Stomach (tissue), 9 donors: ENCODE results near the gene TMEM198. TPM values are rescaled to one million over a fixed set of nuclear protein-coding genes. Genes with fewer than 3 reads are reported as not detected.
A peak's percentile ranks its signal among the peaks of the same experiment; 100 is the strongest.

Source experiments
- DNase-seq, 2 donors: peaks; one replicate each; pipeline versions ENCODE4 v3.0.0 to v3.0.0-alpha.2; 2013 to 2019
- H3K27ac ChIP-seq, 5 donors: fragments of 200-600 bp in 4 of 5; sonication (generic) in 4 of 5; one replicate each; pipeline ENCODE4 v1.5.1; 2013 to 2019; ENCODE audit warnings: mild to moderate bottlenecking in 1 of 5, moderate library complexity in 1 of 5
- H3K27me3 ChIP-seq, 3 donors: fragments of 200-600 bp; sonication (generic); one replicate each; pipeline ENCODE4 v1.5.1; 2017 to 2019; ENCODE audit warnings: mixed run types in 1 of 3
- H3K36me3 ChIP-seq, 4 donors: fragments of 200-600 bp; sonication (generic); 1 replicate in 3 of 4; 2 replicates in 1 of 4; pipeline ENCODE4 v1.5.1; 2016 to 2019
- H3K4me1 ChIP-seq, 4 donors: fragments of 200-600 bp; sonication (generic); one replicate each; pipeline ENCODE4 v1.5.1; 2016 to 2019
- H3K4me3 ChIP-seq, 4 donors: fragments of 200-600 bp; sonication (generic) in 3 of 4; one replicate each; pipeline ENCODE4 v1.5.1; 2016 to 2019; ENCODE audit warnings: mild to moderate bottlenecking in 1 of 4
- H3K9me3 ChIP-seq, 4 donors: fragments of 200-600 bp; sonication (generic); one replicate each; pipeline ENCODE4 v1.5.1; 2016 to 2019
- CTCF ChIP-seq, 7 experiments: fragments of 450-650 bp in 4 of 7; fragments of 200-600 bp in 3 of 7; sonication (generic) in 3 of 7; IDR thresholded peaks; one replicate each; pipeline ENCODE4 v1.5.1; 2016 to 2019; ENCODE audit warnings: antibody characterized with exemption in 7 of 7, control low read depth in 2 of 7, mild to moderate bottlenecking in 1 of 7
- EP300 ChIP-seq: sonication (generic); formaldehyde crosslinking; IDR thresholded peaks from one replicate; pipeline ENCODE4 v1.6.1; 2017; ENCODE audit warnings: antibody characterized with exemption
- POLR2A ChIP-seq, 4 donors: fragments of 450-650 bp; IDR thresholded peaks; one replicate each; pipeline ENCODE4 v1.6.1; 2016; ENCODE audit warnings: antibody characterized with exemption in 4 of 4, control low read depth in 2 of 4, mild to moderate bottlenecking in 1 of 4, moderate library complexity in 1 of 4
- POLR2AphosphoS5 ChIP-seq, 3 donors: sonication (generic); formaldehyde crosslinking; IDR thresholded peaks; one replicate each; pipeline ENCODE4 v1.6.1; 2016; ENCODE audit warnings: antibody characterized with exemption in 3 of 3
- WGBS, 5 donors: extraction: QIAGEN DNeasy Blood & Tissue Kit in 3 of 5; methylation state at CpG; one replicate each; pipeline versions ENCODE4 v1.1.5 to v1.1.7; 2013 to 2018; 5-methylcytosine and 5-hydroxymethylcytosine counted together
- intact Hi-C: fragments of 100-400 bp; cut with DNase I; formaldehyde crosslinking; loops from one replicate; pipeline ENCODE4 v1.15.1; 2023; ENCODE audit warnings: low total_unique reads
- polyA plus RNA-seq, 3 donors: library from polyadenylated mRNA; stranded (reverse); fragments of 200-250 nt; gene quantifications; one replicate each; pipeline ENCODE4 v1.2.3, GENCODE V29; 2013
- total RNA-seq, 5 donors: library from RNA; depleted of rRNA; stranded (reverse); fragments of >200 nt; gene quantifications; one replicate each; pipeline versions ENCODE4 v1.1.0 to v1.2.3, GENCODE V29; 2014 to 2016
- donor health status: healthy with polysubstance abuse.
- donor health status: Bipolar disorder and iron deficiency.
- donor health status: healthy.

TMEM198 gene
- total and polyA plus RNA-seq, 8 donors: 0.92 to 7.5 (median 2.4) TPM; not detected in 2

GRCh38 chr2:219536967-219537366 is 6.9 kb upstream of the TMEM198 start:
- Histone ChIP-seq H3K36me3 (peaks cover 19 to 34% (median 30%) of the 10 kb centered on the region in 4 donors), H3K4me3 (no peak overlapping the region), H3K9me3 (no peaks in the 10 kb centered on the region), H3K4me1 (peaks cover 8 to 32% (median 21%) of the 10 kb centered on the region in 4 donors), H3K27me3 (peaks cover 0 to 16% (median 0%) of the 10 kb centered on the region in 3 donors), H3K27ac (no peak overlapping the region)
- no peak for TF ChIP-seq POLR2AphosphoS5 (IDR thresholded peaks at IDR 0.05)
- TF ChIP-seq EP300: no peak
- TF ChIP-seq POLR2A (IDR thresholded peaks at IDR 0.05): no peak
- no peak for TF ChIP-seq CTCF (IDR thresholded peaks at IDR 0.05)
- no peak for DNase-seq
- intact Hi-C loops: loop anchor here (10.0 kb wide), 1 partner anchor 132 kb away; no protein-coding TSS in a partner anchor
- WGBS, 5 donors: 43 to 66% (median 55%) methylated on average over 3 to 9 of the region's 9 CpGs

- peak in 1 of 2 donors; percentile 73 for DNase-seq
- intact Hi-C loops: loop anchor here (10.0 kb wide), 1 partner anchor 133 kb away; no protein-coding TSS in a partner anchor
- Histone ChIP-seq H3K4me3 (no peak overlapping the region), H3K27me3 (peaks cover 0 to 16% (median 0%) of the 10 kb centered on the region in 3 donors), H3K4me1 (peaks cover 16 to 41% (median 30%) of the 10 kb centered on the region in 4 donors), H3K36me3 (peaks cover 19 to 34% (median 30%) of the 10 kb centered on the region in 4 donors), H3K9me3 (no peaks in the 10 kb centered on the region), H3K27ac (no peak overlapping the region)
- WGBS, 5 donors: 29 to 47% (median 36%) methylated on average over 9 to 14 of the region's 15 CpGs
- no peak for TF ChIP-seq CTCF (IDR thresholded peaks at IDR 0.05)
- no peak for TF ChIP-seq POLR2AphosphoS5 (IDR thresholded peaks at IDR 0.05)
- TF ChIP-seq EP300: no peak
- no peak for TF ChIP-seq POLR2A (IDR thresholded peaks at IDR 0.05)
These were observed 6.0 kb upstream of the TMEM198 start for GRCh38 chr2:219537657-219538488.

- peak in 1 of 2 donors; percentile 83 for DNase-seq
- Histone ChIP-seq H3K27me3 (peaks cover 0 to 18% (median 0%) of the 10 kb centered on the region in 3 donors), H3K36me3 (peaks cover 19 to 34% (median 30%) of the 10 kb centered on the region in 4 donors), H3K27ac (no peak overlapping the region), H3K4me3 (no peak overlapping the region), H3K4me1 (peaks cover 16 to 46% (median 34%) of the 10 kb centered on the region in 4 donors), H3K9me3 (no peaks in the 10 kb centered on the region)
- TF ChIP-seq POLR2A (IDR thresholded peaks at IDR 0.05) (no peak), POLR2AphosphoS5 (IDR thresholded peaks at IDR 0.05) (no peak), EP300 (no peak), CTCF (IDR thresholded peaks at IDR 0.05) (no peak)
- intact Hi-C loops: loop anchor here (10.0 kb wide), 1 partner anchor 134 kb away; no protein-coding TSS in a partner anchor
- WGBS, 5 donors: 46 to 66% (median 58%) methylated on average over 6 of the region's 6 CpGs
These were observed 5.3 kb upstream of the TMEM198 start for GRCh38 chr2:219538504-219538951.

- H3K4me3 ChIP-seq: no peak overlapping the region
- H3K36me3 ChIP-seq: peaks cover 19 to 34% (median 30%) of the 10 kb centered on the region in 4 donors
- 73 to 88% (median 86%) methylated on average over 16 to 32 of the region's 32 CpGs for WGBS, 5 donors
- intact Hi-C loops: loop anchor here (10.0 kb wide), 1 partner anchor 134 kb away; no protein-coding TSS in a partner anchor
- no peak overlapping the region for H3K27ac ChIP-seq
- DNase-seq: no peak
- H3K27me3 ChIP-seq: peaks cover 0 to 20% (median 0%) of the 10 kb centered on the region in 3 donors
- H3K4me1 ChIP-seq: peaks cover 19 to 50% (median 38%) of the 10 kb centered on the region in 4 donors
- no peaks in the 10 kb centered on the region for H3K9me3 ChIP-seq
- TF ChIP-seq CTCF (IDR thresholded peaks at IDR 0.05) (no peak), EP300 (no peak), POLR2A (IDR thresholded peaks at IDR 0.05) (no peak), POLR2AphosphoS5 (IDR thresholded peaks at IDR 0.05) (no peak)
These were observed 4.7 kb upstream of the TMEM198 start for GRCh38 chr2:219538956-219539788.
